Lower lobe of right lung (tissue), 2 donors: ENCODE measurements around the gene YPEL1. TPM values are rescaled to one million over a fixed set of nuclear protein-coding genes. Genes with fewer than 3 reads are reported as not detected.

Source experiments
- ATAC-seq, 2 donors: fragments of 200-7000 bp; cut with Tn5 transposase; one replicate each; pipeline ENCODE4 v1.9.1; 2020 to 2022; ENCODE audit warnings: mild to moderate bottlenecking in 2 of 2, moderate library complexity in 2 of 2
- DNase-seq: peaks from one replicate; pipeline ENCODE4 v3.0.0-alpha.2; 2020
- H3K27ac ChIP-seq: fragments of 200-600 bp; one replicate; pipeline ENCODE4 v1.8.0; 2022
- H3K27me3 ChIP-seq: fragments of 200-600 bp; one replicate; pipeline ENCODE4 v1.8.0; 2022; ENCODE audit warnings: low read depth
- H3K36me3 ChIP-seq: fragments of 200-600 bp; one replicate; pipeline ENCODE4 v1.8.0; 2022; ENCODE audit warnings: mild to moderate bottlenecking
- H3K4me1 ChIP-seq: fragments of 200-600 bp; one replicate; pipeline ENCODE4 v1.8.0; 2022
- H3K4me3 ChIP-seq: fragments of 200-600 bp; one replicate; pipeline ENCODE4 v1.8.0; 2022; ENCODE audit warnings: mild to moderate bottlenecking
- H3K9me3 ChIP-seq: fragments of 200-600 bp; one replicate; pipeline ENCODE4 v1.8.0; 2022
- intact Hi-C: fragments of 100-400 bp; cut with DNase I; formaldehyde crosslinking; loops from one replicate; pipeline ENCODE4 v1.11.0; 2022
- total RNA-seq: library from RNA; stranded (reverse); fragmentation: NEBNext Ultra II Directional; extraction: Animal tissue kit (Norgen Biotek cat#: 25700); gene quantifications from one replicate; pipeline ENCODE4 v1.2.1, GENCODE V29; 2021
- TF ChIP-seq, protein P1 (sequence below): fragments of 200-600 bp; IDR thresholded peaks from one replicate; pipeline ENCODE4 v1.8.0; 2022; ENCODE audit warnings: antibody characterized with exemption, mild to moderate bottlenecking
- donor health status: DM: no; HTN: yes; CAD: no; lungs with severe emphysema.

Gene YPEL1
- total RNA-seq, 1 donor from 2014 or later, result 7.6 TPM

DNA sequence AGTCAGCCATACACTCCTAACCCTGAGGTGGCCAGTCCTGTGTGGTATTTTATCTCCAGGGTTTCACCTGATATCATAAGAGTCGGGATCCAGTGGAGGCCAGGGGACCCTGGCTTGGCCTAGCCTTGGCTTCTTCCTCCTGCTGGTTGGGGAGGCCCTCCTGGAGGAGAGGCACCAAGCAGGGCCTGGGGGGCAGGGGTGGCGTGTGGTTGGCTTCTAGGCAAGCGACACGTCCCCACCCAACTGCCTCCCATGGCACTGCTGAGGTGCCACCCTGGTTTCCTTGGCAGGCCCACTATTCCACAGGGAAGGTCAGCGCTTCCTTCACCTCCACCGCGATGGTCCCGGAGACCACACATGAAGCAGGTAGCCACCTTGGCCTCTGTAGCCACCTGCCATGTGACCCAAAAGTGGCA is 49.4 kb downstream of the YPEL1 start:
- TF ChIP-seq, protein P1, sequence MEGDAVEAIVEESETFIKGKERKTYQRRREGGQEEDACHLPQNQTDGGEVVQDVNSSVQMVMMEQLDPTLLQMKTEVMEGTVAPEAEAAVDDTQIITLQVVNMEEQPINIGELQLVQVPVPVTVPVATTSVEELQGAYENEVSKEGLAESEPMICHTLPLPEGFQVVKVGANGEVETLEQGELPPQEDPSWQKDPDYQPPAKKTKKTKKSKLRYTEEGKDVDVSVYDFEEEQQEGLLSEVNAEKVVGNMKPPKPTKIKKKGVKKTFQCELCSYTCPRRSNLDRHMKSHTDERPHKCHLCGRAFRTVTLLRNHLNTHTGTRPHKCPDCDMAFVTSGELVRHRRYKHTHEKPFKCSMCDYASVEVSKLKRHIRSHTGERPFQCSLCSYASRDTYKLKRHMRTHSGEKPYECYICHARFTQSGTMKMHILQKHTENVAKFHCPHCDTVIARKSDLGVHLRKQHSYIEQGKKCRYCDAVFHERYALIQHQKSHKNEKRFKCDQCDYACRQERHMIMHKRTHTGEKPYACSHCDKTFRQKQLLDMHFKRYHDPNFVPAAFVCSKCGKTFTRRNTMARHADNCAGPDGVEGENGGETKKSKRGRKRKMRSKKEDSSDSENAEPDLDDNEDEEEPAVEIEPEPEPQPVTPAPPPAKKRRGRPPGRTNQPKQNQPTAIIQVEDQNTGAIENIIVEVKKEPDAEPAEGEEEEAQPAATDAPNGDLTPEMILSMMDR, result no peak
- ATAC-seq, result no peak
- Histone ChIP-seq H3K36me3 (peaks cover 93% of the 10 kb centered on the region), H3K4me3 (no peak overlapping the region), H3K4me1 (no peaks in the 10 kb centered on the region), H3K27me3 (no peaks in the 10 kb centered on the region), H3K9me3 (no peaks in the 10 kb centered on the region), H3K27ac (no peak overlapping the region)
- intact Hi-C loops, result no loop called here
- no peak for DNase-seq

DNA sequence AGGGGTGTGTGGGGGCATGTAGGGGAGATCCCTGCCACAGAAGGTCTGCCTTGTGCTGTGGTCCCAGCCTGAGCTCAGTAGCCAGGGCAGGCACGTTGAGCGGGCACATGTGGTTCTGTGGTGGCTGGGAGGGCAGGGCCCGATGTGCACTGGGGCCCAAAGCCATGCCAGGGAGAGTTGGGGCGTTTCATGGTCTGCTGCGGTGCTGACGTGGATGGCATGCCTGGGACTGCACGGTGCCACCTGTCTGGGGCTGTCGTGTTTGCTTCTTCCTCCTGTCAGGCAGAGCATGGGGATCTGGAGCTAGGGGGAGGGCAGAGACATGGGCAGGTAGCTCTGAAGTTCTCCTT is 50.5 kb downstream of the YPEL1 start:
- no peak overlapping the region for H3K27ac ChIP-seq
- peaks cover 93% of the 10 kb centered on the region for H3K36me3 ChIP-seq
- DNase-seq (no peak), ATAC-seq (no peak)
- no peaks in the 10 kb centered on the region for H3K4me1 ChIP-seq
- TF ChIP-seq, protein P1, result no peak
- no peak overlapping the region for H3K4me3 ChIP-seq
- intact Hi-C loops, result no loop called here
- H3K27me3 ChIP-seq, result no peaks in the 10 kb centered on the region
- no peaks in the 10 kb centered on the region for H3K9me3 ChIP-seq

DNA sequence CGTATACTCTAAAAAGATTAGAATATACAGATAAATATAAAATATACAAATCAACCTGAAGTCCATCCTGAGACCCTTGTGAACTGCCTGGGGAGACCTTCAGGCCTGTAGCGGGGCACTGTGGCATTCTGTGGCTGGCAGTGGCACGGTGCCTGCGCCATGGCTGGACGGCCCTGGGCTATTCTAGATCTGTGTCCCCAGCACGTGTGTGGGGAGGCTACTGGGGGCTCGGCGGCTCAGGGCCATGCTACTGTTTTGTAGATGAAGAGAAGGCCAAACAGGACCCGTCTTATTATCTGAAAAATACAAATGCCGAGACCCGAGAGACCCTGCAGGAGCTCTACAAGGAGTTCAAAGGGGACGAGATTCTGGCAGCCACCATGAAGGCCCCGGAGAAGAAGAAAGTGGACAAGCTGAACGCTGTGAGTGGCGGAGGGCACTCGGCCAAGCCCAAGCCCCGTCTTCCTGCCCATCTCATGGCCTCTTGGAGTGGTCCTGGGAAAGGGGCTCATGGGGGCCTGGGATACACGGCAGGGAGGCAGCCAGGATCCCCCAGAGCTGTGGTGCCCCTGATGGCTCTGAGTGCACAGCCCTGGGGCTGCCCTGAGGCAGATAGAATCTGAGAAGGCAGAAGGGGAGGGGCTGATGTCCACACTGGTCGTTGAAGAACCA is 51.0 kb downstream of the YPEL1 start:
- no peaks in the 10 kb centered on the region for H3K9me3 ChIP-seq
- peaks cover 88% of the 10 kb centered on the region for H3K36me3 ChIP-seq
- H3K4me3 ChIP-seq, result no peak overlapping the region
- no peaks in the 10 kb centered on the region for H3K27me3 ChIP-seq
- H3K4me1 ChIP-seq, result no peaks in the 10 kb centered on the region
- TF ChIP-seq, protein P1, result no peak
- intact Hi-C loops, result no loop called here
- ATAC-seq, result no peak
- DNase-seq, result no peak
- H3K27ac ChIP-seq, result no peak overlapping the region

DNA sequence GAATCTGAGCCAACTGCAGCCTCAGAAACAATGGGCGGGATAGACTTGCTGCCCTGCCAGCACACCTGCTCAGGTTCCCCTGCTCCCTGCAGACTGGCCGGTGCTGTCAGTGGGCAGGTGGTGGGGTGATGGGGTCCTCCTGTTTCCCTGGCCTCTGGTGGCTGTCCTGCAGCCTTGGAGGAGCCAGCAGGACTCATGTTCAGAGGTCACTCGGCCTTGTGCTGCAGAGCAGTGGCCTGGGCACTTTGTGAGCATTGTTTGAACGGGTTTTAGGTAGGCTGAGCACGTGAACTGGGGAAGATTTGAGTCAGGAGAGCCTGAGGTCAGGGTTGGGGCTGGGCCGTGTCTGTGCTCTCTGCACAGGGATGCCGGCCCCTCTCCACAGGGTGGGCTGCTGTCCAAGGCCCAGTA is 52.2 kb downstream of the YPEL1 start:
- DNase-seq (no peak), ATAC-seq (no peak)
- intact Hi-C loops, result no loop called here
- Histone ChIP-seq H3K4me1 (no peaks in the 10 kb centered on the region), H3K4me3 (no peak overlapping the region), H3K9me3 (no peaks in the 10 kb centered on the region), H3K27me3 (no peaks in the 10 kb centered on the region), H3K27ac (no peak overlapping the region), H3K36me3 (peaks cover 76% of the 10 kb centered on the region)
- TF ChIP-seq, protein P1, result no peak

DNA sequence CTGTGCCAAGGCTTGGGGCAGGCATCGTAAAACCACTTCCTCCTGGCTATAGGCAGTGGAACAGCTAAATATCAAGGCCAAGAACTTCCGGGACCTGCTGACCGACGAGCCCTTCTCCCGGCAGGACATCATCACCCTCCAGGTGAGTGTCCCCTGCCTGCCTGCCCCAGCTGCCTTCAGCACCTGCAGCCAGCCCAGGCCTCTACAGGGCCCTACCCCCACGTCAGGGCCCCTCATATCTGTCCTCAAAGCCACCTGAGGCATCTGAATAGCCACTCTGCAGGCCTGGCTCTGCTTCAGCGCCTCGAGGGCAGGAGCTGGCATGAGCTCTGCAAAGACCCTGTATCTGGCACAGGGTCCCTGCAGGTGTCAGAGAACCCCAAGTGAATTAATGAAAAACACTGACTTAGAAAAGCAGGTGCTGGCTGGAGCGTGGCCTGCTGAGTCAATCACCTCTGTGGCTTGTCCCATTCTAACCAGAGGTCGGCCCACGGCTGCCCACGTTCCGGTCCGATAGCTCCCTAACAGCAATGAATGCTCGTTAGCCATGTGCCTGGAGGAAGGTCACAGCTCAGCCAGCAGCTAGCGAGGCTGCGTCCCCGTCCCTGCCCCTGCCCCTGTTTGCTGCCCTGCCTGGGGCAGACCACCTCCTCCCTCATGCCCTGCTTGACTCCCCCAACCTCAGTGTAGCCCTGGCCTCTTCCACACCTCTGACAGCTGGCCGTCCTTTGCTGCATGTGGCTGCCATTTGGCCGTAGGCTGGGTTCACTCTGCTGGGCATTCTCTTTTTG is 53.0 kb downstream of the YPEL1 start:
- Histone ChIP-seq H3K4me1 (no peaks in the 10 kb centered on the region), H3K27me3 (no peaks in the 10 kb centered on the region), H3K9me3 (no peaks in the 10 kb centered on the region), H3K27ac (no peak overlapping the region), H3K36me3 (peaks cover 68% of the 10 kb centered on the region), H3K4me3 (no peak overlapping the region)
- ATAC-seq, result no peak
- DNase-seq, result no peak
- intact Hi-C loops, result no loop called here
- TF ChIP-seq, protein P1, result no peak
